HG03378 (cell line): Measurements from ENCODE around the gene C22orf31.
A peak's percentile ranks its signal among the peaks of the same experiment; 100 is the strongest.

Source experiments
- ATAC-seq: cut with Tn5 transposase; IDR thresholded peaks from one replicate; pipeline ENCODE4 v1.9.1; 2021; ENCODE audit warnings: mild to moderate bottlenecking, moderate library complexity; ENCODE audit not compliant: unreplicated experiment

C22orf31 gene

DNA sequence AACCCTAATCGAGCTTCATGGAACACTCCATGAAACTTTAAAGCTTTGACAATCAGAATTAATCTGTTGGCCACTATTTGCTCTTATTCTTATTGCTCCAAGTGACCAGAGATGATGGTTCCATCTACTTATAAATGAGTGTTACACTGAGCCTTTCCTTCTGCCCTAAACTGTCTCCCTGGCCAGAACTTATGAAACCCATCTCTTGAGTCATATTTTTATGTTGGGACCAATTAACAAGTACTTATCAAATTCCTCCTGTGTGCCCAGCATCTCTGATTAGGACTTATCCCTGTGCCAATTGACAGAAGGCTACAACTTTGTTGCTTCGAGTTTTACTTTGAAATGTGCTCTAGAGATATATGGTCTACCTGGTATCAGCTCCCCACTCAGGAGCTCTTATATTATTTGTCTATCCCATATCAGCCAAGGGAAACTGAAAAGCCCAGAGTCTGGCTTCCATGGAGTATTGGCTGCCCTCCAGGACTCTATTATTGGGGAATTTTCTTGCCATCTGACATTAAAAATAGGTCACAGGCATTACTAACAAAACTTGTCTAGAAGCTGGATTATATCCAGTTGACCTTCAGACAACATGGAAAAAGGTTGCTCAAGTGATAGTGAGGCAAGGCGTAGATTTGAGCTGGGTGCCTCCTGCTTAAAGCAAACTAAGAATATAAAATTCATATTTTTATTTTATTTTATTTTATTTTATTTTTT is 20.0 kb upstream of the C22orf31 start:
- ATAC-seq, result no peak

DNA sequence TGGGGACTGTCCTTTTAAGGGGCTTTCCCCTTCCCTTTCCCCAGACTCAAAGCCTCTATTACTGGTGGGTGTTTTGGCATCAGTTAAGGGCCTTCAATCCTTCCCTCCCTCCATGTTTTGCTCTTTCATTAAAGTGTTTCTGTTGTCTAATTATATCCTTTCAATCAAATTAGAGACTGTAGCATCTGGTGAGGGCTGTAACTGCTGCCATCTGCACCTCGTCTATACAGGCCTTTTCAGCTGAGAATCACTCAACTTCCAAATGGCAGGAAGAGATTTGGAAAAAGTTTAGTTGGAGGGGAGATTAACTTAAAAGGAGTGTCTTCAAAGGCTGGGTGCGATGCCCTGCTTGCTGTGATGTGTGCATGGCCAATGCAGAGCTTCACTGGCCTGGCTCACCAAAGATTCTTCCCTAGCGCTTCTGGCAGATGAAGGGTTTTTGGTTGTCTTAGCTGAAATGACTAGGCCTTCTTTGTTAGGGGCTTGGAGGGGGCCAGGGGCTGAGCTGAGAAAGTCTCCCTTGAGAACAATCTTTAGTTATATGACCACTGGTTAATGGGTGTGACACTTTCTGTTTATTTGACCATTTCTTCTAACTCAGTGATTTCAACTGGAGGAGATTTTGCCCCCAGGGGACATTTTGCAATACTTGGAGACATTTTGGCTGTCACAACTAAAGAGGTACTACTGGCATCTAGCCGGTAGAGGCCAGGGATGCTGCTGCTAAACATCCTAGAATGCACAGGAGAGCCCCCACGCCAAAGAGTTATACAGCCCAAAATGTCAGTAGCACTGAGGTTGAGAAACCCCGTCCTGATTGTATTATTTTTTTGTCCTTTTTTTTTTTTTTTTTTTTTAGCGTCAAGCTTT is 18.7 kb upstream of the C22orf31 start:
- no peak for ATAC-seq

DNA sequence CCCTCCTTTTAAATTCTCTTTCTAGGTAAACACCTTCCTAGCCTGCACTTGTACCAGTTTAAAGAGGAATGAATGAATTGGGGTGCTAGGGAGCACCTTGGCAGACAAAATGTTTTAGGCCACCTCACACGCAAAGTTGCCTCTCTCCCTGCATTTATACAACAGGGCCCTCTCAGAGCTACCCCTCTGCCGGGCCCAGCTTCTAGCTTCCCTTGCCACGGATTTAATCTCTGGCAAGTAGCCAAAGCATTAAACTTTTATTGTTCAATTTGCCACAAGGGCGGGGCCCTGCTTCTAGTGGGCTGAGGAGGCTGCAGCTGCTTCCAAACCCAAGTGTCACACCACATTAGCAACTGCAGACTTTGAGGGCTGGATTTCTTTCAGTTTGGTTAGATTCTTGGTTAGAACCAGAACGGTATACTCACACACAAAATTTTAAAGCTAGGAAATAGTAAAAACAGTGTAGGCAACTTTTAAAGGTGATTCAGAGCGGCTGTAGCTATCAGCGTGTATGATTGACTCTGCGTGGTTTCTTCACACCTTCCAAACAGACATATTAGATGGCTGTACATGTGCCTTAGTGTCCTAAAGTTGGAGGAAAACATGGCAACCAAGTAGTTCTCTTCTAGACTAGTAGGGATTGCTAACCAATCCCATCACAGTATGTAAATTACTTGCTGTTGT is 17.7 kb upstream of the C22orf31 start:
- ATAC-seq, result no peak

DNA sequence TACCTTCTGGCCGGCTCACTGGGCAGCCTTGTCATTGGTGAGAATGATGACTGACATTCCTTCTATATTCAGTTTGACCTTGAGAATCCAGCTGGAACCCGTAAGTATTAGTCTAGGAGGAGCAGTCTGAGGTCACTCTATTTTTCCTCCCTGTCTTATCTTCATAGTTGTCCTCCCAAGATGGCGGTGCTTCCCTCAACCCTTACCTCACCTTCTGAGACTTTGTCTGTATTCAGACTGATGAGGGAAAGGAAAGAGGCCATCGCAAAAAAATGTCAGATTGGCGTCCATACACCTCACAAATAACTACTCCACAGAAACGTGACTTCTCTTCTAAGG is 17.2 kb upstream of the C22orf31 start:
- no peak for ATAC-seq

DNA sequence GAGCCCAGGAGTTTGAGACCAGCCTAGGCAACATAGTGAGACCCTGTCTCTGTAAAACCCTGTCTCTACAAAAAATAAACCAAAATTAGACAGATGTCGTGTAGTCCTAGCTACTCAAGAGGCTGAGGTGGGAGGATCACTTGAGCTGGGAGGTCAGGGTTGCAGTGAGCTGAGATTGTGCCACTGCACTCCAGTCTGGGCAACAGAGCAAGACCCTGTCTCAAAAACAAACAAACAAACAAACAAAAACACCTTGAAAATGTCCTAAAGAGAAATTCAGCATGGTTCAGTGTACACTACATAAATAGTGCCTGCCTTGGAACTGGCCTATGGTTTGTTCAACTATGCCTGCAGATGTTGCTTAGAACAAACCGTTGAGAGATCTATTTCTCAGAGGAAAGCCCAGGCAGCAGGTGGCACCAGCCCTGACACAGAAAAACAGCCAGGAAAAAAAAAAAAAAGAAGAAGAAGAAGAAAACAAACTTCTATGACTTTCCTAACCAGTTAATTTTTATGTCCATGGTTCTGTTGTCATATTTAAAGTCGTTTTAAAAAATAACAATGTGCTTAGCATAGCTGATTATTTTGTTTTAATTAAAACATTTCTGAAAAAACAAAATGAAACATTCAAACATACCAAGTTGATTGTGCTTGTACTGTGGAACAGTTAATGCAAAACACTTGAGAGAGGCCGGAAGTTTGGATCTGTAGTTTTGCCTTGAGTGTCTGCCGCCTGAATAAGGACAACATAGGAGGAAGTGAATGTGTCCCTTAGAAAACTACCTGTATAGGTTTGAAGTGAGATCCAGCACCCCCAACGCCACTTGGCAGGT is 16.6 kb upstream of the C22orf31 start:
- ATAC-seq, result no peak

- ATAC-seq, result no peak
Observed at GRCh38 chr22:29074276-29074772, 12.7 kb upstream of the C22orf31 start.

- no peak for ATAC-seq
Observed at GRCh38 chr22:29073618-29074275, 12.1 kb upstream of the C22orf31 start.

GRCh38 chr22:29072979-29073617 is 11.5 kb upstream of the C22orf31 start, which contains the start of gene KREMEN1:
KREMEN1 (plus strand) TSS chr22:29073035; CDS start chr22:29073131, 96 bp downstream.
- ATAC-seq, result no peak

- ATAC-seq, result peak; percentile 44
Observed at GRCh38 chr22:29072193-29072978, 10.8 kb upstream of the C22orf31 start.

DNA sequence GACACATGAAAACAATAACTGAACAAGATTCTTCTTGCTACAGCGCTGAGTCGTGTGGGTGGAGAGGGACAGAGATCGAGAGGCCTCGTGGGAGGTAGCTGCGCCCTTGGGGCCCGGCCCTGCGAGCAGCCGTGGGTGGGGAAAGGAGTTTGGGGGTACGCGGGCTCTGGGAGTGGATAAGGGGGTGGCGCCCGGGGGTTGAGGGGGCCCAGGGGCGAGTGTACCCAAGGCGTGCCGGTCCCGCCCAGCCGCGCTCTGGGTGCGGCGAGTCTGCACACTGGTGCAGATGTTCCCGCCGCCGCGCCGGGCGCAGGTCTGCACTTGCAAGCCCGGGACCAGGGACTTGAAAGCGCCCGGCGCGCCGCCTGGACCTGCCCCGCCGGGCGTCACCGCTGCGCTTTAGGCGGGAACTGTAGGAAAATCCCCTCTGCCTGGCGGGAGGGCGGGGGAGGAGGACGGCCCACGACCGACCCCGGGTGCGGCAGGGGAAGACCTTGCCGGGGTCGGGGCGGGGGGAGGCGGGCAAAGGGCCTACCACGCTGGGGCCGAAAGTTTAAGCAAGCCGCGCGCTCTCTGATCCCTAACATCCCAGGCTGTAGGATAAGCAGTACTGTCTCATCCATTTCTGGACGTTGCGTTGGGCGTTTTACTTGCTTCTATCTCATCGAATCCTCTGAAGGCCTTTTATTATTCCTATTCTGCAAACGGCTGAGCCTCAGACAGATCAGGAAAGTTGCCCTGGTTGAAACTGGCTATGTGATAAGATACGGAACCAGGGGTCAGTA is 9.8 kb upstream of the C22orf31 start:
- no peak for ATAC-seq

DNA sequence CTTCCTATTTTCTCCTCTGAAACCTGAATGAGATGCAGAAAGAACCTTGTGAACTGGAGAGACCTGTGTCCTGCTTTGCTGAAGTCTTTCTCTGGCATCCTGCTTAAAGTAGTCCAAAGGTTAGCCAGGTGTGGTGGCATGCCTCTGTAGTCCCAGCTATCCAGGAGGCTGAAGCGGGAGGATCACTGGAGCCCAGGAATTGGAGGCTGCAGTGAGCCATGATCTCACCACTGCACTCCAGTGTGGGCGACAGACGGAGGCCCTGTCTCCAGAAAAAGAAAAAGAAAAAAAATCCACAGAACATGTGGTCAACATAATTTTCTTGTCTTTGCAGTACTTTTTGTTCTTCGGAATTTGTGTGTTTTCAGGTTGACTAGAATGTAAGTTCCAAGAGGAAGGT is 8.9 kb upstream of the C22orf31 start:
- ATAC-seq, result no peak

GRCh38 chr22:29069463-29069862 is 7.8 kb upstream of the C22orf31 start:
- ATAC-seq, result no peak

DNA sequence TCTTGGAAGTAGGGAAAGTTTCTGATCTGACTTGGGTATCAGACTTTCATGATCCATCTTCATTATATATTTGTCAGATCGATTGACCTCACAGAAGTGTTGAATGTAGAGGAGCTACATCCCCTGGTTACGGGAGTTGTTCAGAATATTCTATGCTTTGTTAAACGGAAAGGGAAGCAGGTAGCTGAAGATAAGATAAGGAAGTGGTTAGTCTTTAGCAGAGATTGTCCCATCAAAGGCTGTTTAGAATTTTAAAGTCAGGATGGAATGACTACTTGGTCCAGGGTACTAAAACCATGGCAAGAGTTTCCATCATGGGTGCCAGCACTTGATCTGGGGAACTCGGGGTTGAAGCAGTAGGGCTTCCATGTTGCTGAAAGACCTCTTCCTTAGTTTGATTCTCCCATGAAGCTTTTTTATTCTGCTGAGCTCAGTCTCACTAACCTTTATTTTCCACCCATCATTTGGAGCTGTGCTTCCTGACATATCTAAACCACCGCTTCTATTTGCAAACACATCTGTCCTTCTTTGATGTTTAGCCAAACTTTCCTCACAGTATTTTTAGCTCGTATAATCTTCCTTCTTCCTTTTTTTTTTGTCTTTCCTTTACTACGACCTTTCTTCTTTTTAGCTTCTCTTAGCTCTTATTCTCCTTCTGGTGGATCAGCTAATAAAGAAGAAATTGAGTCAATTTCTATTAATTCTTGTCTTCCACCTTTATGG is 4.0 kb upstream of the C22orf31 start:
- ATAC-seq, result no peak

DNA sequence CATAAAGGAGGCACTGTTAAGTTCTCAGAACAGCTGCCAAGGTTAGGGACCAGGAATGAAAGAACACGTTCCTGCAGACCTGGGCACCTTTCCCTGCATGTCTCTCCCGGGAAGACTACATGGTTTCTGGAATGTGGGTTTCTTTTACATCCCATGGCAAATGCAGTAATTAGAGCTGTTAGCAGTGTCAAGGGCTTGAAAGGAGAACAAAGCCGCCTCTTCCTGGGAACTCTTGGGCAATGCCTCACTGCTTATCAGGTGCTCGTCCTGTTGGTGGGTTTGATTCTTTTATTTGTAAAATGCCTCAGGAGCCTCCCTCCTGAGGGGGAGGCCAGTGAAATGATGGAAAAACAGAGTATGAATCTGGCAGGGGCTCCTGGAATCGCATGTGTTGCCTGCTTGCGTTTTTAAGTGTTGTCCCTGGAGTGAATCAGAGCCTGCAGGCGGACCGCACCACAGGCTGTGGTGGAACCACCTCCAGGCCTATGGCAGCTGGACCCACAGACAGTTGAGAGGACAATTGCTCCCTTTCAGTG is 723 bp upstream of the C22orf31 start:
- no peak for ATAC-seq

DNA sequence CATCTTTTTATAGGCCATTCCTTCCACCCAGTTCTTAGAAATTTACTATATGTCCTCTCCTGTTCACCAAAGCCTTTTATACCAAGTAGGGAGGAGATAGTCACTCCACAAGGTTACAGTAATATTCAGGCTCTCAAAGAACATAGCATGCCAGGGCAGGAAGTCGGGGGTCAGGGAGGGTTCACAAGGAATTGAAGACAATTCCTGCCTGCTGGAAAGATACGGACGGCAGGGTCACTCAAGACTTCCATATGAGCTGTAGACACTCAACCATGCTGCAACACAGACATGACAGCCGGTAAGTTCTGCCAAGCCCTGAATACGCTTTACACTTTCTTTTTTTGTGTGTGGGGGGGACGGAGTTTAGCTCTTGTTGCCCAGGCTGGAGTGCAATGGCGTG is 700 bp downstream of the C22orf31 start:
- ATAC-seq, result no peak

- ATAC-seq, result no peak
Observed at GRCh38 chr22:29060251-29060869, 1.3 kb downstream of the C22orf31 start.

DNA sequence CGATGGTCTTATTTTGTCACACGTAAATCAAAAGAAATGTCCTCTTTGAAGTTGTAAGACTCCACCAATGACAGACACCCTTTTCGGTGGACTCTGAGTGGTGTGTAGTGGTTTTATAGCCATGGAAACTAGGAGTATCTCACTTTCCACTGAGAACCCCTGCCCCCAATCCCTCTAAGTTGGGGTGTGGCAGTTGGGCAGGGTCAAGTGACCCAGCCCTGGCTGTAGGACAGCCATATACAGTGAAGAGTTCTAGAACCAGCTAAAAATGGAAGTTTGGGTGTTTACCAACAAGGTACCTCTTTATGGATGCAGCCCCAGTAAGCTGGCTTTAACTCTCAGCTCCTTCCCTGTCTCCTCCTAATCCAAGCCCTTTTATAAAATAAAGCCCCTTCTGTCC is 5.2 kb downstream of the C22orf31 start:
- no peak for ATAC-seq
